Stimulated activated CD8-positive, alpha-beta memory T cell treated with anti-CD3 and anti-CD28 coated beads, Interleukin-7, amount 100 ng/mL, for 48 hours (primary cell): ENCODE data around the gene ZFAND5.

Source experiments
- DNase-seq, 2 donors: peaks; one replicate each; pipeline ENCODE4 v3.0.0-alpha.2; 2020; ENCODE audit warnings: low read depth in 1 of 2; ENCODE audit errors: extremely low read depth in 1 of 2

The ZFAND5 gene

GRCh38 chr9:72364679-72365524 lies at the start of gene ZFAND5:
TSS of gene ZFAND5 (minus strand) at chr9:72365208. CDS start at chr9:72360778, 4,430 bp downstream.
- peak; percentile 86 to 91 for DNase-seq

GRCh38 chr9:72412483-72413040 lies 47.6 kb upstream of the ZFAND5 start:
- DNase-seq, result no peak

GRCh38 chr9:72410214-72410613 lies 45.2 kb upstream of the ZFAND5 start:
- DNase-seq, result no peak

- no peak for DNase-seq
Measured at GRCh38 chr9:72407114-72407513, 42.1 kb upstream of the ZFAND5 start.

GRCh38 chr9:72402744-72403143 lies 37.7 kb upstream of the ZFAND5 start:
- DNase-seq, result no peak

- DNase-seq, result no peak
Measured at GRCh38 chr9:72401396-72401795, 36.4 kb upstream of the ZFAND5 start.

GRCh38 chr9:72400866-72401265 lies 35.9 kb upstream of the ZFAND5 start:
- DNase-seq, result no peak

- DNase-seq, result no peak
Measured at GRCh38 chr9:72399391-72399790, 34.4 kb upstream of the ZFAND5 start.

GRCh38 chr9:72396247-72397091 lies 31.5 kb upstream of the ZFAND5 start:
- no peak for DNase-seq

GRCh38 chr9:72394066-72394465 lies 29.1 kb upstream of the ZFAND5 start:
- DNase-seq, result no peak

- DNase-seq, result no peak
Measured at GRCh38 chr9:72390907-72391306, 25.9 kb upstream of the ZFAND5 start.

GRCh38 chr9:72386186-72386585 lies 21.2 kb upstream of the ZFAND5 start:
- no peak for DNase-seq

GRCh38 chr9:72384710-72385485 lies 19.9 kb upstream of the ZFAND5 start:
- no peak for DNase-seq

GRCh38 chr9:72383978-72384709 lies 19.1 kb upstream of the ZFAND5 start:
- DNase-seq, result no peak

GRCh38 chr9:72382405-72382804 lies 17.4 kb upstream of the ZFAND5 start:
- DNase-seq, result no peak

GRCh38 chr9:72377041-72377440 lies 12.0 kb upstream of the ZFAND5 start:
- DNase-seq, result no peak

GRCh38 chr9:72371151-72371550 lies 6.1 kb upstream of the ZFAND5 start:
- no peak for DNase-seq

GRCh38 chr9:72365525-72366256 lies 683 bp upstream of the ZFAND5 start:
- peak in 1 of 2 donors; percentile 36 for DNase-seq

GRCh38 chr9:72363908-72364678 lies 915 bp downstream of the ZFAND5 start:
- peak; percentile 39 to 51 for DNase-seq
